MM.1S (cell line): ENCODE data around the gene SCNN1B.

Experiments
- DNase-seq: peaks from one replicate; pipeline ENCODE4 v3.0.0-alpha.2; 2015
- H2AFZ ChIP-seq: fragments of 300-600 bp; sonication (generic); 2 replicates; pipeline ENCODE4 v1.6.0; 2016; ENCODE audit warnings: antibody characterized with exemption, low read length
- H3F3A ChIP-seq: fragments of 300-600 bp; sonication (generic); 2 replicates; pipeline ENCODE4 v1.6.1; 2016; ENCODE audit warnings: mild to moderate bottlenecking, antibody characterized with exemption, low read length, moderate library complexity, mixed read lengths; ENCODE audit not compliant: insufficient read depth
- H3K27ac ChIP-seq: fragments of 300-600 bp; sonication (generic); 2 replicates; pipeline ENCODE4 v1.5.1; 2016; ENCODE audit warnings: mild to moderate bottlenecking, low read length
- H3K27me3 ChIP-seq: fragments of 300-600 bp; sonication (generic); replicated peaks from 2 replicates; pipeline ENCODE4 v1.6.0; 2016; ENCODE audit warnings: low read length; ENCODE audit not compliant: insufficient read depth
- H3K36me3 ChIP-seq: fragments of 300-600 bp; sonication (generic); replicated peaks from 2 replicates; pipeline ENCODE4 v1.6.1; 2016; ENCODE audit warnings: mild to moderate bottlenecking, low read length, mixed read lengths; ENCODE audit not compliant: insufficient read depth
- H3K4me1 ChIP-seq: fragments of 300-600 bp; sonication (generic); 2 replicates; pipeline ENCODE4 v1.6.1; 2016; ENCODE audit warnings: low read length, mixed read lengths
- H3K4me2 ChIP-seq: fragments of 300-600 bp; sonication (generic); 2 replicates; pipeline ENCODE4 v1.6.0; 2016; ENCODE audit warnings: low read depth, low read length
- H3K4me3 ChIP-seq: fragments of 300-600 bp; sonication (generic); 2 replicates; pipeline ENCODE4 v1.5.1; 2016; ENCODE audit warnings: low read length, mixed read lengths
- H3K79me2 ChIP-seq: fragments of 300-600 bp; sonication (generic); 2 replicates; pipeline ENCODE4 v1.6.1; 2016; ENCODE audit warnings: mixed run types, low read length, mixed read lengths
- H3K9ac ChIP-seq: fragments of 300-600 bp; sonication (generic); 2 replicates; pipeline ENCODE4 v1.6.1; 2016; ENCODE audit warnings: low read length, mixed read lengths
- H3K9me2 ChIP-seq: fragments of 300-600 bp; sonication (generic); replicated peaks from 2 replicates; pipeline ENCODE4 v1.6.1; 2016; ENCODE audit warnings: mild to moderate bottlenecking, low read length, mixed read lengths; ENCODE audit not compliant: insufficient read depth
- H3K9me3 ChIP-seq: fragments of 300-600 bp; sonication (generic); replicated peaks from 2 replicates; pipeline ENCODE4 v1.6.1; 2016; ENCODE audit warnings: mild to moderate bottlenecking, low read length, mixed read lengths; ENCODE audit not compliant: insufficient read depth
- H4K20me1 ChIP-seq: fragments of 300-600 bp; sonication (generic); 2 replicates; pipeline ENCODE4 v1.6.1; 2016; ENCODE audit warnings: mild to moderate bottlenecking, low read length, moderate library complexity, mixed read lengths; ENCODE audit not compliant: insufficient read depth
- EZH2 ChIP-seq: fragments of 300-600 bp; sonication (generic); optimal IDR thresholded peaks from 2 replicates; pipeline ENCODE3; 2017; ENCODE audit warnings: low read depth, mild to moderate bottlenecking, antibody characterized with exemption, low read length, mixed read lengths
- EZH2phosphoT487 ChIP-seq: fragments of 300-600 bp; sonication (generic); IDR thresholded peaks from 2 replicates; pipeline ENCODE4 v1.6.1; 2018; ENCODE audit warnings: antibody characterized with exemption, low read length
- TF ChIP-seq, protein P1 (sequence below): fragments of 300-600 bp; sonication (generic); IDR thresholded peaks from 2 replicates; pipeline ENCODE4 v1.5.1; 2016; ENCODE audit warnings: antibody characterized with exemption, low read length, mixed read lengths

Gene SCNN1B

DNA sequence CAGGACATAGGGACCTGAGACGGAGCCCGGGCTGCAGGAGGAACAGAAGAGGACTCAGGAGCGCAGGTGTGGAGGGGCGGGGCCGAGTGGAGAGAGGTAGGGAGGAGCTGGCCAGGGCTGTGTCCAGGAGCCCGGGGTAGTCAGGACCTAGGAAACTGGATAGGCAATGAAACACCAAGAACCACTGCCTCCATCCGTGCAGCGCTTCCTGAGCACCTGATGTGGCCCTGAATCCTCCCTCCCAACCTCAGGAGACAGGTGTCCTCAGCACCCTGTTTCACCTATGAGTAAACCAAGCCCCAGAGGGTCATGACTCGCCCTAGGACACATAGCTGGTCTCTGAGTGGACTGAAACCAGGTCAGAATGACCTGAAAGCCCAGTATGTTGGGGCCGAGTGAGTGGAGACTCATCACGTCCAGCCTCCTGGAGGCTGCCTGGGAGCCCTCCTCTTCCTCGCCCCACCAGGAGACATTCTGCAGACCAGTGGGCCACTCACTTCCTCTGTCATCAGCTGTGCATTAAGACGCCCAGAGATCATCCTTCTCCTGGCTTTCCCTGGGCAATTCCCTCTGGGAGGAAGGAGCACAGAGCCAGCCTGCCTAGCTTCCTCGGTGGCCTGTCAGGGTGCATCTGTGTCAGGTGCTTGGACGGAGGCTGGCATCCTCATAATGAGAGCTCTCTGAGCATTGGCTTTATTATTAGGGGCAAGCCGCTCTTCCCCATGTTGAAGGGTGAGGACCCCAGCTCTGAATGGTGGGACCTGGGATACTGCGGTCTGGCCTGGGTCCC, 72.8 kb downstream of the SCNN1B start:
- Histone ChIP-seq H3K9me2 (no peaks in the 10 kb centered on the region), H3K9ac (no peak overlapping the region), H3K4me2 (no peak overlapping the region), H3K79me2 (no peaks in the 10 kb centered on the region), H3K4me1 (no peaks in the 10 kb centered on the region), H4K20me1 (no peaks in the 10 kb centered on the region), H3F3A (no peaks in the 10 kb centered on the region), H3K27ac (no peak overlapping the region), H2AFZ (no peak overlapping the region), H3K9me3 (no peaks in the 10 kb centered on the region), H3K36me3 (no peaks in the 10 kb centered on the region), H3K4me3 (no peak overlapping the region), H3K27me3 (no peaks in the 10 kb centered on the region)
- DNase-seq, result no peak
- TF ChIP-seq, protein P1, sequence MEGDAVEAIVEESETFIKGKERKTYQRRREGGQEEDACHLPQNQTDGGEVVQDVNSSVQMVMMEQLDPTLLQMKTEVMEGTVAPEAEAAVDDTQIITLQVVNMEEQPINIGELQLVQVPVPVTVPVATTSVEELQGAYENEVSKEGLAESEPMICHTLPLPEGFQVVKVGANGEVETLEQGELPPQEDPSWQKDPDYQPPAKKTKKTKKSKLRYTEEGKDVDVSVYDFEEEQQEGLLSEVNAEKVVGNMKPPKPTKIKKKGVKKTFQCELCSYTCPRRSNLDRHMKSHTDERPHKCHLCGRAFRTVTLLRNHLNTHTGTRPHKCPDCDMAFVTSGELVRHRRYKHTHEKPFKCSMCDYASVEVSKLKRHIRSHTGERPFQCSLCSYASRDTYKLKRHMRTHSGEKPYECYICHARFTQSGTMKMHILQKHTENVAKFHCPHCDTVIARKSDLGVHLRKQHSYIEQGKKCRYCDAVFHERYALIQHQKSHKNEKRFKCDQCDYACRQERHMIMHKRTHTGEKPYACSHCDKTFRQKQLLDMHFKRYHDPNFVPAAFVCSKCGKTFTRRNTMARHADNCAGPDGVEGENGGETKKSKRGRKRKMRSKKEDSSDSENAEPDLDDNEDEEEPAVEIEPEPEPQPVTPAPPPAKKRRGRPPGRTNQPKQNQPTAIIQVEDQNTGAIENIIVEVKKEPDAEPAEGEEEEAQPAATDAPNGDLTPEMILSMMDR, result no peak
- TF ChIP-seq EZH2phosphoT487 (no peak), EZH2 (no peak)

DNA sequence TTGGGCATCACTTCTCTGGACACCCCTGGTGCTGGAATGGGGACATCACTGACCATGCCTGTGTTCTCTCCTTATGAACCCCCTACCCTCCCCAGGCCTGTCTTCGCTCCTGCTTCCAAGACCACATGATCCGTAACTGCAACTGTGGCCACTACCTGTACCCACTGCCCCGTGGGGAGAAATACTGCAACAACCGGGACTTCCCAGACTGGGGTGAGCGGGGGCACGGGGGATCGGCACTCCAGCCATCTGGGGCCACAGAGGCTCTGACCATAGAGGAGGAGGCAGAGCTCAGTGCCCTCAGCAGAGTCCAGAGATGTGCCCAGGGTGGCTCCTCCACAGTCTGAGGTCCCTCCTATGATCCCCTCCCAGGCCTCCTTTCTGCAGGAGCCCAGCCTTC, 73.5 kb downstream of the SCNN1B start:
- no peak overlapping the region for H3K4me2 ChIP-seq
- no peak overlapping the region for H3K4me3 ChIP-seq

DNA sequence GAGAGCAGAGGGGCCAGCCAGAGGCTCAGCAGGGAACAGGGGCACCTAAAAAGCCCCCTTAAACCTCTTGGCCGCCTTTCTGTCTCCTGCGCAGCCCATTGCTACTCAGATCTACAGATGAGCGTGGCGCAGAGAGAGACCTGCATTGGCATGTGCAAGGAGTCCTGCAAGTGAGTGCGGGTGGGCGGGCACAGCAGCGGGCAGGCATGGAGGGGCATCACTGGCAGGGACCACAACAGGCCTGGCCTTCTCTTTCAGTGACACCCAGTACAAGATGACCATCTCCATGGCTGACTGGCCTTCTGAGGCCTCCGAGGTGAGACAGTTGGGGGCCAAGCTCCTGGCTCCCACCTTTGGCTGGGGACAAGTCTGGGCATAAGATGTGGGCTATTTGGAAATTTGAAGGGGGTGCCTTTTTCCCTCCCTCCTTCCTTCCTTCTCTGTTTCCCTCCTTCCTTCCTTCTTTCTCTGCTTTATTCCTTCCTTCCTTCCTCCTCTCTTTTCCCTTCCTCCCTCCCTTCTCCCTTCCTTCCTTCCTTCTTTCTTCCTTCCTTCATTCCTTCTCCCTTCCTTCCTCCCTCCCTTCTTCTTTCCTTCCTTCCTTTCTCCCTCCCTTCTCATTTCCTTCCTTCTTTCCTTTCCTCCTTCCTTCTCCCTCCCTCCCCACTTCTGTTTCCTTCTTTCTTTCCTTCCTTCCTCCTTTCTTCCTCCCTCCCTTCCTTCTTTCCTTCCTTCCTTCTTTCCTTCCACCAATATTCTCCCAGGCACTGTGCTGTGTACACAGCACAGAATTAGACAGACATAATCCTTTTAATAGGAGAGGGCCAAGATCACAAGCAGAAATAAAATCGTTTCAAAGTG, 75.2 kb downstream of the SCNN1B start:
- Histone ChIP-seq H3K9ac (no peak overlapping the region), H3K79me2 (no peaks in the 10 kb centered on the region), H3K4me3 (no peak overlapping the region), H3K4me1 (no peaks in the 10 kb centered on the region), H3K9me2 (no peaks in the 10 kb centered on the region), H2AFZ (no peak overlapping the region), H3K36me3 (no peaks in the 10 kb centered on the region), H3F3A (no peaks in the 10 kb centered on the region), H3K4me2 (no peak overlapping the region), H3K27me3 (no peaks in the 10 kb centered on the region), H4K20me1 (no peaks in the 10 kb centered on the region), H3K9me3 (no peaks in the 10 kb centered on the region), H3K27ac (no peak overlapping the region)
- TF ChIP-seq, protein P1, result no peak
- TF ChIP-seq EZH2phosphoT487, result no peak
- no peak for DNase-seq

More for the DNA sequence above, 73.5 kb downstream of the SCNN1B start:
- H3K27ac ChIP-seq, result no peak overlapping the region
- H2AFZ ChIP-seq, result no peak overlapping the region
- TF ChIP-seq EZH2, result no peak
- TF ChIP-seq, protein P1, result no peak
- TF ChIP-seq EZH2phosphoT487, result no peak
- no peaks in the 10 kb centered on the region for H3K9me2 ChIP-seq
- H3K9me3 ChIP-seq, result no peaks in the 10 kb centered on the region
- no peaks in the 10 kb centered on the region for H3F3A ChIP-seq
- no peaks in the 10 kb centered on the region for H3K36me3 ChIP-seq
- H4K20me1 ChIP-seq, result no peaks in the 10 kb centered on the region
- no peaks in the 10 kb centered on the region for H3K4me1 ChIP-seq
- DNase-seq, result no peak
- no peaks in the 10 kb centered on the region for H3K79me2 ChIP-seq
- H3K27me3 ChIP-seq, result no peaks in the 10 kb centered on the region
- no peak overlapping the region for H3K9ac ChIP-seq
